ENCODE data around the gene TRUB1.

TRUB1 gene

GRCh38 chr10:114897593-114897992 is 40.4 kb upstream of the TRUB1 start:
- H3K4me3 ChIP-seq (ENCODE audit: low read length) = no peak overlapping the region
- TF ChIP-seq EZH2phosphoT487 (IDR thresholded peaks at IDR 0.05; ENCODE audit: borderline replicate concordance, low read length) = no peak
- no peak for TF ChIP-seq CTCF (IDR thresholded peaks at IDR 0.05; ENCODE audit: low read depth, low read length, poor library complexity, severe bottlenecking)
- H3F3A ChIP-seq (ENCODE audit: control insufficient read depth, insufficient read depth) = no peaks in the 10 kb centered on the region
- no peaks in the 10 kb centered on the region; the same call in none of the 2 replicates for H3K27me3 ChIP-seq (ENCODE audit: control insufficient read depth, low read length)
- no peaks in the 10 kb centered on the region for H3K9me3 ChIP-seq (ENCODE audit: control insufficient read depth, insufficient read depth, low read length)
- no peak overlapping the region for H3K4me2 ChIP-seq (ENCODE audit: low read length)
- H3K36me3 ChIP-seq (ENCODE audit: control insufficient read depth, low read length) = no peaks in the 10 kb centered on the region
- no peaks in the 10 kb centered on the region for H3K4me1 ChIP-seq (ENCODE audit: control insufficient read depth, low read length)
- no peaks in the 10 kb centered on the region for H3K79me2 ChIP-seq (ENCODE audit: control insufficient read depth, low read length)
- no peaks in the 10 kb centered on the region for H3K9me2 ChIP-seq (replicated peaks; ENCODE audit: control insufficient read depth, low read length)
- no peaks in the 10 kb centered on the region for H4K20me1 ChIP-seq (ENCODE audit: control insufficient read depth, insufficient read depth, low read depth, low read length)
- H3K27ac ChIP-seq (ENCODE audit: low read depth, low read length) = no peak overlapping the region

GRCh38 chr10:114899982-114900381 is 38.0 kb upstream of the TRUB1 start:
- no peaks in the 10 kb centered on the region for H3K9me3 ChIP-seq (ENCODE audit: control insufficient read depth, insufficient read depth, low read length)
- no peak for TF ChIP-seq EZH2phosphoT487 (IDR thresholded peaks at IDR 0.05; ENCODE audit: borderline replicate concordance, low read length)
- H3K27ac ChIP-seq (ENCODE audit: low read depth, low read length) = no peak overlapping the region
- H3K27me3 ChIP-seq (ENCODE audit: control insufficient read depth, low read length) = no peaks in the 10 kb centered on the region; the same call in none of the 2 replicates
- no peak overlapping the region for H3K4me3 ChIP-seq (ENCODE audit: low read length)
- H4K20me1 ChIP-seq (ENCODE audit: control insufficient read depth, insufficient read depth, low read depth, low read length) = no peaks in the 10 kb centered on the region
- H3K4me2 ChIP-seq (ENCODE audit: low read length) = no peak overlapping the region
- H3K36me3 ChIP-seq (ENCODE audit: control insufficient read depth, low read length) = no peaks in the 10 kb centered on the region
- no peaks in the 10 kb centered on the region for H3K4me1 ChIP-seq (ENCODE audit: control insufficient read depth, low read length)
- no peaks in the 10 kb centered on the region for H3K79me2 ChIP-seq (ENCODE audit: control insufficient read depth, low read length)
- no peaks in the 10 kb centered on the region for H3K9me2 ChIP-seq (replicated peaks; ENCODE audit: control insufficient read depth, low read length)
- no peaks in the 10 kb centered on the region for H3F3A ChIP-seq (ENCODE audit: control insufficient read depth, insufficient read depth)

GRCh38 chr10:114900658-114901057 is 37.3 kb upstream of the TRUB1 start:
- Histone ChIP-seq H4K20me1 (ENCODE audit: control insufficient read depth, insufficient read depth, low read depth, low read length) (no peaks in the 10 kb centered on the region), H3K4me2 (ENCODE audit: low read length) (no peak overlapping the region), H3K27me3 (ENCODE audit: control insufficient read depth, low read length) (peaks cover 4% of the 10 kb centered on the region), H3K79me2 (ENCODE audit: control insufficient read depth, low read length) (no peaks in the 10 kb centered on the region), H3K9me2 (replicated peaks; ENCODE audit: control insufficient read depth, low read length) (no peaks in the 10 kb centered on the region), H3K4me3 (ENCODE audit: low read length) (no peak overlapping the region), H3K27ac (ENCODE audit: low read depth, low read length) (no peak overlapping the region), H3K4me1 (ENCODE audit: control insufficient read depth, low read length) (no peaks in the 10 kb centered on the region), H3F3A (ENCODE audit: control insufficient read depth, insufficient read depth) (no peaks in the 10 kb centered on the region), H3K9me3 (ENCODE audit: control insufficient read depth, insufficient read depth, low read length) (no peaks in the 10 kb centered on the region), H3K36me3 (ENCODE audit: control insufficient read depth, low read length) (no peaks in the 10 kb centered on the region)
- TF ChIP-seq EZH2phosphoT487 (IDR thresholded peaks at IDR 0.05; ENCODE audit: borderline replicate concordance, low read length) (no peak), CTCF (IDR thresholded peaks at IDR 0.05; ENCODE audit: low read depth, low read length, poor library complexity, severe bottlenecking) (no peak)

- Histone ChIP-seq H3K4me2 (ENCODE audit: low read length) (no peak overlapping the region), H3K9me2 (replicated peaks; ENCODE audit: control insufficient read depth, low read length) (no peaks in the 10 kb centered on the region)
- TF ChIP-seq CTCF (IDR thresholded peaks at IDR 0.05; ENCODE audit: low read depth, low read length, poor library complexity, severe bottlenecking) = no peak
- no peak for TF ChIP-seq EZH2phosphoT487 (IDR thresholded peaks at IDR 0.05; ENCODE audit: borderline replicate concordance, low read length)
Observed at GRCh38 chr10:114902151-114902550, 35.8 kb upstream of the TRUB1 start.

More at GRCh38 chr10:114902151-114902550, 35.8 kb upstream of the TRUB1 start:
- H4K20me1 ChIP-seq (ENCODE audit: control insufficient read depth, insufficient read depth, low read depth, low read length) = no peaks in the 10 kb centered on the region
- no peak overlapping the region for H3K27ac ChIP-seq (ENCODE audit: low read depth, low read length)
- H3K4me3 ChIP-seq (ENCODE audit: low read length) = no peak overlapping the region
- H3K79me2 ChIP-seq (ENCODE audit: control insufficient read depth, low read length) = no peaks in the 10 kb centered on the region
- H3K4me1 ChIP-seq (ENCODE audit: control insufficient read depth, low read length) = no peaks in the 10 kb centered on the region
- H3K27me3 ChIP-seq (ENCODE audit: control insufficient read depth, low read length) = peaks cover 11% of the 10 kb centered on the region
- H3K36me3 ChIP-seq (ENCODE audit: control insufficient read depth, low read length) = no peaks in the 10 kb centered on the region
- no peaks in the 10 kb centered on the region for H3F3A ChIP-seq (ENCODE audit: control insufficient read depth, insufficient read depth)
- no peaks in the 10 kb centered on the region for H3K9me3 ChIP-seq (ENCODE audit: control insufficient read depth, insufficient read depth, low read length)
